Measurements from ENCODE around the gene ANO1. TPM values are rescaled to one million over a fixed set of nuclear protein-coding genes. Genes with fewer than 3 reads are reported as not detected.
"Not testable (repeated sequence)": the region's sequence is repeated elsewhere in the genome, so short reads cannot be mapped to it uniquely, and the experiment has no call there.

Gene ANO1
- total RNA-seq, 3 donors from 2014 or later (not counting 1 experiment from before 2014, with no cell fraction given), result not detected

GRCh38 chr11:70218076-70218475 is 140.0 kb downstream of the ANO1 start:
- WGBS (ENCODE audit: insufficient coverage), result 77% methylated on average over 6 of the region's 8 CpGs
- H3K9me3 ChIP-seq (ENCODE audit: control insufficient read depth, insufficient read depth, low read length); H3K27me3 ChIP-seq (ENCODE audit: control insufficient read depth, insufficient read depth, low read length); ATAC-seq; H3K36me3 ChIP-seq (ENCODE audit: control insufficient read depth, insufficient read depth, low read length); intact Hi-C loops (cut with micrococcal nuclease); DNase-seq; H3K4me3 Mint-ChIP-seq; H3K9me3 Mint-ChIP-seq; H3K4me3 ChIP-seq (ENCODE audit: low read length); H3K27ac Mint-ChIP-seq; H3K4me1 ChIP-seq (ENCODE audit: control insufficient read depth, insufficient read depth, low read length); H3K4me1 Mint-ChIP-seq; H3K27ac ChIP-seq (ENCODE audit: low read length); H3K36me3 Mint-ChIP-seq: not testable (repeated sequence)
- peaks cover 1 to 15% of the 10 kb centered on the region in 2 donors for H3K27me3 Mint-ChIP-seq (ENCODE audit: low read depth in 2 of 2)

- TF ChIP-seq, protein P1, sequence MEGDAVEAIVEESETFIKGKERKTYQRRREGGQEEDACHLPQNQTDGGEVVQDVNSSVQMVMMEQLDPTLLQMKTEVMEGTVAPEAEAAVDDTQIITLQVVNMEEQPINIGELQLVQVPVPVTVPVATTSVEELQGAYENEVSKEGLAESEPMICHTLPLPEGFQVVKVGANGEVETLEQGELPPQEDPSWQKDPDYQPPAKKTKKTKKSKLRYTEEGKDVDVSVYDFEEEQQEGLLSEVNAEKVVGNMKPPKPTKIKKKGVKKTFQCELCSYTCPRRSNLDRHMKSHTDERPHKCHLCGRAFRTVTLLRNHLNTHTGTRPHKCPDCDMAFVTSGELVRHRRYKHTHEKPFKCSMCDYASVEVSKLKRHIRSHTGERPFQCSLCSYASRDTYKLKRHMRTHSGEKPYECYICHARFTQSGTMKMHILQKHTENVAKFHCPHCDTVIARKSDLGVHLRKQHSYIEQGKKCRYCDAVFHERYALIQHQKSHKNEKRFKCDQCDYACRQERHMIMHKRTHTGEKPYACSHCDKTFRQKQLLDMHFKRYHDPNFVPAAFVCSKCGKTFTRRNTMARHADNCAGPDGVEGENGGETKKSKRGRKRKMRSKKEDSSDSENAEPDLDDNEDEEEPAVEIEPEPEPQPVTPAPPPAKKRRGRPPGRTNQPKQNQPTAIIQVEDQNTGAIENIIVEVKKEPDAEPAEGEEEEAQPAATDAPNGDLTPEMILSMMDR (IDR thresholded peaks at IDR 0.05), result no peak
- H3K27me3 Mint-ChIP-seq (ENCODE audit: low read depth in 2 of 2), result peaks cover 14 to 15% of the 10 kb centered on the region in 2 donors
- no peaks in the 10 kb centered on the region for H3K36me3 Mint-ChIP-seq
- H3K27ac ChIP-seq (ENCODE audit: low read length), result no peak overlapping the region
- DNase-seq (no peak), ATAC-seq (no peak)
- H3K27ac Mint-ChIP-seq, result no peak overlapping the region
- intact Hi-C loops (cut with micrococcal nuclease), result no loop called here
- H3K9me3 ChIP-seq (ENCODE audit: control insufficient read depth, insufficient read depth, low read length), result no peaks in the 10 kb centered on the region
- WGBS (ENCODE audit: insufficient coverage), result 84% methylated on average over 3 of the region's 3 CpGs
- no peaks in the 10 kb centered on the region for H3K4me1 Mint-ChIP-seq
- H3K4me3 Mint-ChIP-seq, result no peak overlapping the region
- H3K4me1 ChIP-seq (ENCODE audit: control insufficient read depth, insufficient read depth, low read length), result no peaks in the 10 kb centered on the region
- H3K27me3 ChIP-seq (ENCODE audit: control insufficient read depth, insufficient read depth, low read length), result no peaks in the 10 kb centered on the region
- H3K36me3 ChIP-seq (ENCODE audit: control insufficient read depth, insufficient read depth, low read length), result no peaks in the 10 kb centered on the region
- H3K9me3 Mint-ChIP-seq, result no peaks in the 10 kb centered on the region
- H3K4me3 ChIP-seq (ENCODE audit: low read length), result no peak overlapping the region
These were observed 142.0 kb downstream of the ANO1 start for GRCh38 chr11:70220136-70220535.

DNA sequence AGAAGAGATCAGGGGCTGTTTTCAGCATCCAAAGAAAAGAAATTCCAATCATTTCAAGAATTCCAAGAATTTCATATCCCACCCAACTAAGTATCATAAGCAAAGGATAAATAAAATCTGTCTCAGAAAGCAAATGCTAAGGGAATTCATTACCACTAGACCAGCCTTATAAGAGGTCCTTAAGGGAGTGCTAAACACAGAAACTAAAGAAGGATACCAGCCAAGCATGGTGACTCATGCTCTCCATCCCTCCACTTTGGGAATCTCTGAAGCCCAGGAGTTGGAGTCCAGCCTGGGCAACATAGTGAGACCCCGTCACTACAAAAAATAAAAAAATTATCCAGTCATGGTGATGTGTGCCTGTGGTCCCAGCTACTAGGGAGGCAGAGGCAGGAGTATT is 142.8 kb downstream of the ANO1 start:
- H3K9me3 ChIP-seq (ENCODE audit: control insufficient read depth, insufficient read depth, low read length), result no peaks in the 10 kb centered on the region
- 78% methylated on average over 1 of the region's 1 CpG for WGBS (ENCODE audit: insufficient coverage)
- intact Hi-C loops (cut with micrococcal nuclease), result no loop called here
- Mint-ChIP-seq H3K4me3 (no peak overlapping the region), H3K9me3 (no peaks in the 10 kb centered on the region), H3K27ac (no peak overlapping the region), H3K4me1 (no peaks in the 10 kb centered on the region), H3K36me3 (no peaks in the 10 kb centered on the region), H3K27me3 (ENCODE audit: low read depth in 2 of 2) (peaks cover 15 to 18% of the 10 kb centered on the region in 2 donors)
- H3K4me3 ChIP-seq (ENCODE audit: low read length), result no peak overlapping the region
- no peak for ATAC-seq
- no peaks in the 10 kb centered on the region for H3K36me3 ChIP-seq (ENCODE audit: control insufficient read depth, insufficient read depth, low read length)
- TF ChIP-seq, protein P1 (IDR thresholded peaks at IDR 0.05), result no peak
- no peak for DNase-seq
- H3K27ac ChIP-seq (ENCODE audit: low read length), result no peak overlapping the region
- H3K4me1 ChIP-seq (ENCODE audit: control insufficient read depth, insufficient read depth, low read length), result no peaks in the 10 kb centered on the region
- no peaks in the 10 kb centered on the region for H3K27me3 ChIP-seq (ENCODE audit: control insufficient read depth, insufficient read depth, low read length)

- Mint-ChIP-seq H3K36me3 (no peaks in the 10 kb centered on the region), H3K4me3 (no peak overlapping the region), H3K27me3 (ENCODE audit: low read depth in 2 of 2) (peaks cover 5 to 23% of the 10 kb centered on the region in 2 donors), H3K9me3 (no peaks in the 10 kb centered on the region), H3K4me1 (no peaks in the 10 kb centered on the region), H3K27ac (no peak overlapping the region)
- ATAC-seq, result no peak
- TF ChIP-seq, protein P1 (IDR thresholded peaks at IDR 0.05), result no peak
- WGBS (ENCODE audit: insufficient coverage), result 74% methylated on average over 8 of the region's 8 CpGs
- H3K27ac ChIP-seq (ENCODE audit: low read length), result no peak overlapping the region
- H3K27me3 ChIP-seq (ENCODE audit: control insufficient read depth, insufficient read depth, low read length), result no peaks in the 10 kb centered on the region
- H3K4me3 ChIP-seq (ENCODE audit: low read length), result no peak overlapping the region
- intact Hi-C loops (cut with micrococcal nuclease), result no loop called here
- no peaks in the 10 kb centered on the region for H3K36me3 ChIP-seq (ENCODE audit: control insufficient read depth, insufficient read depth, low read length)
- no peaks in the 10 kb centered on the region for H3K9me3 ChIP-seq (ENCODE audit: control insufficient read depth, insufficient read depth, low read length)
- DNase-seq, result no peak
- no peaks in the 10 kb centered on the region for H3K4me1 ChIP-seq (ENCODE audit: control insufficient read depth, insufficient read depth, low read length)
These were observed 147.6 kb downstream of the ANO1 start for GRCh38 chr11:70225681-70226177.
